HG03097 (cell line): Measurements from ENCODE around the gene TTC21A.

Source experiments
- ATAC-seq: cut with Tn5 transposase; IDR thresholded peaks from one replicate; pipeline ENCODE4 v1.9.1; 2021; ENCODE audit not compliant: unreplicated experiment, low FRiP score

Gene TTC21A

DNA sequence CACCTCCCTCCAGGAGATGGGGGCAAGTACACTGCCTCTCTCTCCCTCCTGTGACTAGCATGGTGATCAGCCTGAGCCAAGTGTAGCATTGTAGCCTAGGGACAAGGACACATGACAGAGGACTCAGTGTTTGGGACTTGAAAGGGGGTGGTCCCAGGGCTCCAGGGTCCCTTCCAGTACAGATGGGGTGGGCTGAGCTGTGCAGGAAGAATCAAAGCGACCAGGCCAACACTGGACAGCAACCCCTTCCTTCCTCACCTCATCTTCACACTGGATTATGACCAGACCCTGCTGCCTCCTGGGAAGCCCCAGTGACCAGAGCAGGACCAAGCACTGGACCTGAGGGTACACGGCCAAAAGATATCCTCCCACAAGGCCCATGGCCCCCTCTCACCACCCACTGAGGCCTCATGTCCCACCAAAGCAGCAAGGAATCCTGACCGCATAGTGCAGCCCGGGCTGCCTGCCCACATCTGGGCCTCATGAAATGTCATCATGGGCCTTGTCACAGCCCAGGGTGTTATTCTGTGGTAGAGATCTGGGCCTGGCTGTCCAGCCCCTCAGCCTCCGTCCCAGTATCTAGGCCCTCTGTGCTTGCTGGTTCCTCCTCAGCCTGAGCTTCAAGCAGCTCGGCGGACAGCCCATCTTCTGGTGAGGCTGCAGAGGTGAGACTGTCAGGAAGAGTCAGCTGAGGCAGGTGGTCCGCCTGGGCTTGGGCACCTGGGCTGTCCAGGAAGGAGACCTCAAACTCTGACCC lies 9.6 kb upstream of the TTC21A start:
- ATAC-seq, result no peak

DNA sequence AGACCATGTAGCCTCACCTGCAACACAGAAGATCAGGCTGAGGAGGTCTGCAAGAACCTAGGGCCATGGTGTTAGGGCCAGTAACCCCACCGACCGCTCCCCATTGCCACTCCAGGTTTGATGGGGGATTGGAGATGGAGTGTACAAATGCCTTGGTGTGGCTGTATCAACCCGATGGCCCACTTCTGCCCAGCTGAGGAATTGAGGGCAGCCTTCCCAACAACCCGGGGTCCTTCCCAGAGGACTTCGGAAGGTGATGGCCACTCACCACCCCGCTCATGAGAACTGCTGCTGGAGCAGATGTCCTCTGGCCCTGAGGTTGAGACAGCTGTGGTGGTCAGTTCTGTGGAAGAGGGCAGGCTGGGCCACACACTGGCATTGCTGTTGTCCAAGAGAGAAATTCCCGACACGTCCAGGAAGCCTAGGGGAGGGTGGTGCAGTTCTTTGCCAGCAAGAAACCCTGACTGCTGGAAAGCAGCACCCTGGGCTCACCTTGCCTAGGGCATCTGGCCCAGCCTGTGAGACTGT lies 8.9 kb upstream of the TTC21A start:
- ATAC-seq, result no peak

DNA sequence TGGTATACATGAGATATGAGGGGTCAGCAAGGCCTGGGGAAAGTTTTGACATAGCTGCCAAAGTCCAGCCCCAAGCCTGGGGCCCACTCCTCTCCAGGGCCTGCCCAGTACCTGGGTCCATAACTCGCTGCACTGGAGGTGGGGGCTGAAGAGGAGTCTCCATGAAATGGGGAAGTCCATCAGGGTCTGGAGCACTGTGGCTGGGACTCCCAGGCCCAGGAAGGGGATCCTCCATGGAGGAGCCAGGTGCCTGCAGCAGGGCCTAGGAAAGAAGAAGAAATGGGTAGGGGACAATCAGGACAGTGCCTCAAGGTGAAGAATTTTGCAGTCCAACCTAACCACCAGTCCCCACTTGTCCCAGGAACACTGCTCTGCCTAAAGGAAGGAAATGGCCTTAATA lies 8.2 kb upstream of the TTC21A start:
- ATAC-seq, result no peak

DNA sequence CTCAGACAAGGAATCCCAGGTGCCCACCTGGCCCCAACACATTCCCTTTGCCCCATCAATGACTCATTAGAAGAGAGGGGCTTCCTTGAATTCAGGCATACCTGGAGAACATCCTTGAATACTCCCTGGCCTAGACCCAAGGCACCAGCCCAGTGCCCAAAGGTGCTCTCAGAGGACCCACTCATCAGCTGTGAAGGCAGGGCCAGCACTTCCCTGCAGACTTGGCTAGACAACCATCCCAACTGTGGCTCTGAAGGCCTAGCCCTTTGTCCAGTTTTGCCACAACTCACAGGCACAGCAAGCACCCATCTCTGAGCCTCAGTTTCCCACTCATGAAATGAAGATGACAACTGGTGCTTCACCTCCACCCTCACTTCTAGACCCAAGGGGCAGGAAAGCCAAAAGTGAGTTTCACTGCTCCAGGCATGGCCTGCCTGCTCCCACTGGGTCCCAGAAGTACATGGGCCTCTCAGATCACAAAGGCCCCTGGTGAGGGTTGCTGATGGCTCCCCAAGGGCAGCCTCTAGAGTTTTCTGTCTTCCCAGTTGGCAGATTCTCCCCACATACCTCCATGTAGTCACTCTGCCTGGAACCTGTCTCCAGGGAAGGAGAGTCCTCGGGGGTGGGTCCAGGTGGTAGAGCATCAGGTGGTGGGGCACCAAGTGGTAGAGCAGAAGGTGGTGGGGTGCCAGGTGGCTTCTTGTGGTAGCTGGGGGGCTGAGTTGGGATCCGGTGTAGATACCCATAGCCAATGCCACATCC lies 7.6 kb upstream of the TTC21A start:
- ATAC-seq, result no peak

DNA sequence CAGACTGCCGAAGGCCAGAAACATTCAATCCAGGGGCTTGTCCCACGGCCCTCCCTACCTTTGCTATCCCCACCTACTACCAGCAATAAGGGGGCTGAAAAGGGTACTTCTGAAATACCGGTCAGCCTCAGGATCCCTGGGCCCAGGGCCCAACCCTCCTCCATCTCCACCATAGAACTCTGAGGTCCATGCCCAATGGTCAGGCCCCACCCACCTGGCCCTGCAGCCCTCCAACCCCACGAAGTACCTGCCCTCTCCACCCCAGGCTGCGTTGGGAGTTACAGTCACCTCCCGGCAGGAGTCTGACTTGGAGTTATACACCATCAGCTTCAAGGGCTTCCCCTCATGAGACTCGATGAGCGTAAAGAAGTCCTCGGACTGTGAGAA lies 7.0 kb upstream of the TTC21A start:
- no peak for ATAC-seq

DNA sequence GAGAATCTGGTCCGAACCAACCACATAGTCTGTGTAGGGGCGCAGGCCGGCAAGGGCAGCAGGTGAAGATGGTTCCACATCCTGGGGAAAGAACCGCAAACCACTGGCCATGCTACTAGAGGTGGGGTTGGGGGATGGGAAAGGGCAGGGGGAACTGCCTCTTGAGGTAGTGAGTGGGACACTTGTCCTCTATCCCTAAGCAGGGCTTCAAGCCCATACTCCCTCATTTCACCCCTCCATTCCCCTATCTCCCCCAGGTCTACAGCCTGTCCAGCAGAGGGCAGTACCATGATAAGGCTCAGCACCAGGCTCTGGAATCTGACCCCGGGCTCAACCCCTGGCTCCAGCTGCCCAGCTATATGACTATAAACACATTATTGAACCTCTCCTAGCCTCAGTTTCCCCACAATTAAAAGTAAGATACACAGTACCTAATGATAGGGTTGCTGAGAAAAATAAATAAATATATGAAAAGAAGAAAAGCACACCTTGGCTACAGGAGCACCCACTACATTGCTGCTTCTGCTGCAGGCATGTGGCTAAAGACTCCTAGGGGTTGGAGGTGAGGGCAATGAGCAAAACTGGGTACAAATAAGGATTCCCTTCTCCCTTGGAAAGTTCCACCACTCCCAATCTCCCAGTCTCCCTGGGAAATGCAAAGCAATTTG lies 6.3 kb upstream of the TTC21A start:
- no peak for ATAC-seq

DNA sequence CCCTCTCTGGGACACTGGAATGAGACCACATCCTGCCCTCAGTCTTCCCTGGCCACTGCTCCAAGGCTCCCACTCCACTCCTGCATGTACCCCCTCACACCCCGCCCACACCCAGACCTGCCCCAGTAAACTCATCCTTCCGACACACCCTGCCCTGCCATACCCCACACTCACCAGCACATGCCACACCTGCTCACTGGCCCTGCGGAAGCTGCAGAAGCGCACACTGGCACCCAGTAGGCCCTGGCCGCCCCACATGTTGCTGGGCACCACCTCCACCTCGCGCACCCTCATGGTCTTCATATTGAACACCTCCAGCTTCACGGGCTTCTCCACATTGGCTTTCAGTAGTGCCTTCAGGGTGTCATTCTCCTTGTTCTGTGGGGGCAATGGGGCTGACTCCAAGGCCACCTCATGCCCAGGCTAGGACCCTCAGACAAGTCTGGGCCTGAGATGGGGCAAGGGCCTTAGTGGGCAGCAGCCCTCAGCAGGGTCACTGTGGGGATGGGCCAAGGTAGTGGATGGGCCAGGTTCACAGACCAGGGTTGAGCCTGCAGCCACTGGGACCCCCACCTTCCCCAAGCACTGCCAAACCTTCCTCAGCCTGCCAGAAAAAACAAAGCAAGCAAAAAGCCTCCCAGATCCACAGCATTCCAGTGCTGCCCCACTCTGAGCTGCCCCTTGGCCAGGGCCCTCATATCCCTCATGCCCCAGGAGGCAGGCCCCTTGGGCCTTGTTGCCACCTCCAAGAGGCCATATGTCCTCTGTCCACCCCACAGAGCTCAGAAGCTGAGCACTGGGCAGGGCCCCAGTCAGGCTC lies 4.8 kb upstream of the TTC21A start:
- ATAC-seq, result no peak

DNA sequence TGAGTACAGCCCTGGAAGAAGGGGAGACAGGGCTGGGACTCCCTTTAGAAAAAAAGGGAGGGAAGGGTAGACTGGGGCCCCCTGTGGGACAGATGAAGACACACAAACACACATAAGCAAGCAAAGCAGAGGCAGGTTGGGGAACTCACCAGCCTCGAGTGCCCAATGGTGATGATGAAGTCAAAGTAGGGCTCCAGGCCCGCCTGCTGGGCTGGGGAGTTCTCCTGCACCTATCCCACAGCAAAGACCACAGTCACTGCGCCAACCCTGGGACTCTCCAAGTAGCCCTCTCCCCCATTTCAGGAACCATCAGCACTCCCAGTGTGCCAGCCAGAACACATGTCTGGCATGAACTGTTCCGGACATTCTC lies 4.2 kb upstream of the TTC21A start:
- no peak for ATAC-seq

DNA sequence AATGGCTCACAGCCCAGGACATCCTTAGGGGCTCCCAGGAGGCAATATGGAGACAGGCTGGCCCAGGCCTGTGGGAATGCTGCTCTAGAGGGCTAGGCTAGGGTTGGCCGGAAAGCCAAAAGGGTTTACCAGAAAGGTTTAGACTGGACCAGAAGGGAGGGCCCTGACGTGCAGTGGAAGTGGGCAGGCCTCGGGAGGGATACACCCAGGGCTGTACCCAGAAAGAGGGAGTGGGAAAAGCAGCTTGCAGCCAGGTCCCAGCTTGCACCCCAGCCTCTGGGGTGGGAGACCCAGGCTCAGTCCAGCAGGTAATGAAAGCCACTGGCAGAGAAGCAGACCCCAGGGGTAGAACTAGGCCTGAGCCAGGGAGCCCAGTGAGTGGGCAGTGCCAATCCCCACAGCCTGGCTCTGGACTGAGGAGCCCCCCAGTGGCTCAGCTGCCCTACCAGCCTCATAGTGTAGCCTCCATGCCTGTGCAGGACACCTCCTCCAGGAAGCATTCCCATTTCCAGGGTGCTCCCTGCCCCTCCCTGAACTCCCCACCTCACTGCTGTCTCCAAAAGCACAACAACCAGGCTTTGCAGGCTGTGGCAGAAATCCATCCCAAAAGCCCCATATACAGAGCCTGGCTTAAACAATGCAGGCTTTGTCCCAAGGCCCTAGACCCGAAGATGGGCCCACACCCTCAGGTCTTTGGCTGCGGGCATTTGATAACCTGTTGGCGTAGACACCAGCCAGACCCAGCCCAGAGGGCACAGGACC lies 3.5 kb upstream of the TTC21A start:
- no peak for ATAC-seq

DNA sequence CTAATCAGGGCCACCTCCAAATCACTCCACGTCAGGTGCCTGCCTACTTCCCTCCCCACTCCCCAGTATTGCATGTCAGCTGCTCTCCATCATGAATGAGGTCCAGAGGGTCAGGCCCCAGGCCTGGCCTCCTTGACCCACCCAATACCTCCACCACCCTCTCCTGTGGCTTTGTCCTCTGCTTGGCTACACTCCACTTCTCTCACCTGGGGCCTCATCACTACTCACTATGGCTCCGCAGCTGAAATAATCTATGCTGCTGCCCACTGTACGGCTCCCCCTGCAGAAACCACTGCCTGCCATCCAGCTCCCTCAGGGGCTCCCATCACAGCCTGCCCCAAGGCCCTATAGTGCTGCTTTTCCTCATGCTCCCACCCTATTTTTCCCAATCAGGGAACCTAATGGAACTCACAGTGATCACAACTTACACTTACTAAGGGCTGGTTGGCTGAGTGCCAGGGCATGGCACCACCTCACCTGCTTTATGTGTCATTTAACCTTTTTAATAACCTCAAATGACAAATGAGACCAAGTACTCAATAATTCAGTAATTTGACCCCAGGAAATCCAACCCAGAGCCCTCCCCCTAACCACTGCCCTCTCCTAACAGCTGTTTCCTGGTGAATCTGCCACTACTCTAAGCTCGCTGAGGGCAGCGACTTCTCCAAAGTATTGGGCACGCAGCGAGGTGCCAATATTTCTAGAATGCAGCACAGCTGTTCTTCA lies 2.4 kb upstream of the TTC21A start:
- ATAC-seq, result no peak

DNA sequence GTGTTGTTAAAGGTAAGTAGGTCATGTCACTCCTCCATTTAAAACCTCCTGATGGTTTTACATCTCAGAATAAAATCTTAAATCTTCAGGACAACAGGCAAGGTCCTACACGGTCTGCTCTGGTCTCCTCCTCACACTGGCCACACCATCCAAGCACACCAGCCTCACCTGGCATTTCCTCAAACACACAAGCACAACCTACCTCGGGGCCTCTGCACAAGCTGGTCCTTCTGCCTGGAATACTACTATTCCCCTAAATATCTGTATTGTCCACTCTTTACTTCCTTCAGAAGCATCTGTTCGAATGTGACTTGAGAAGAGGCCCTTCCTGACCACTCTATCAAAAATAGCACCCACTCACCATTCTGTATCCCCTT lies 1.8 kb upstream of the TTC21A start:
- ATAC-seq, result no peak

DNA sequence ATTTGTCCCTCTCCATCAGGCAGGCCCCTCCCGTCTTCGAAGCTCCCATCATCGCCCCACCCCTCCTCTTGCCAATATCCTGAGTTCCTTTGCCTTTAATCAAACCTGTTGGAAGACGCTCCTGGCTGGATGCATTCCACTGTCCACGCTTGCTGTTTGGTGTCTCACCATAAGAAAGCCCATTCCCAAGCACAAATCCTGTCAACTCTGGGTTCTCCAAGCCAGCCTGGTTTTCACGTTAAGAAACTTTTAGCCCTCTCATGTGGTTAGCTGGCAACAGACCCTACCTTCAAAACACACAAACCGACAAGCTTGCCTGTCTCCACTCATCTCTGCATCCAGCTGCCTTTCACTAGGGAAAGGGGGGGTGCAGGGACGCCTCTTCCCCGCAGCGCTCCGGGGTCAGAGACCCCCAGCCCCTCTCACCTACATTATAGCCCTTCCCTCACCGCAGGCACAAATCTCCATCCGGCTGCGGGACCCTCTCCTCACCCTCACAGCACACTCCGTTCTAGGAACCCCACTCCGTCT lies 1.1 kb upstream of the TTC21A start:
- no peak for ATAC-seq

DNA sequence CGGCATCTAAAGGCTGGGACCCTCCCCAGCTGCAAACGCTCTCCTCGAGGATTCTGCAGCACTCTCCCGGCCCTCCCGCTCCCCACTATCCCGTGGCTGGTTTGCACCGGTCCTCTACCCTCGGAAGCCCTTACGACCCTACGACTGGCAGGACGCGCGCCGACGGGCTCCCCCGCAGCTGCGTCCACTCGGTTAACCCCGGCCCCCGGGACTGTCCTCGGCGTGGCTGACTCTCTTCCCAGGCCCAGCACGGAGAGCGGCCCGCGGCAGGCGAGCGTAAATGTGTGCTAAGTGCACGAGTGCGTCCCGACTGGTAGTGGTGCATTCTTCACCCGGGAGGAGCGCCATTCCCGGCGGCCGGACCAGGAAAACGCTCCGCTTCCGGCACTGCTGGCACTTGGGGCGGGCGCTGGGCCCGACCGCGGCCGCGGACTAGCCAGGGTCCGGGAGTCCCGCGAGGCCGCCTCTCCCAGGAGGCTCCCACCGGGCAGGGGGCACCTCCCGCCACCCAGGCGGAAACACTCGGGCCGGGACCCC lies 561 bp upstream of the TTC21A start:
- ATAC-seq, result peak; percentile 9

DNA sequence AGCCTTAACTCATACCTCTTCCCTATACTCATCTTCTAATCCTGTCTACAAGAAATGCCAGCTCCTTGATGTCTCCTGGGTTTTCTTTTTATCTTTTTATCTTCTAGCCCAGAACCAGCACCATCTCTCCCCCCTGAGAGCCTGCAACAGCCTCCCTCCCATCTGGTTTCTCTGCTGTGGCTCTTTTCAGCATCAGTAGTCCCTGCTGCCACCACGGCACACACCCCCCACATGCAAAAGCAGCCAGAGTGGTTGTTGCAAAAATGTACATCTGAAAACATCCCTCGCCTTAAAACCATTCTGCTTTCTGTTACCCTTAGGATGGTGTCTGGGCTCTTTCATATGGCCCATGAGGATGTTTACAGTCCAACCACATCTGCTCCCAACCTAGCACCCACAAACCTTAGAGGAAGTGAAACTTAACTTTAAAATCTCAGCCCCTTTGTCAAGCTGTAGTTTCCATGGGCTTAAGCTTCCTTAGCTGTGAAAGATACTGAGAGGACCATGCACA lies 775 bp downstream of the TTC21A start:
- ATAC-seq, result peak; percentile 81

DNA sequence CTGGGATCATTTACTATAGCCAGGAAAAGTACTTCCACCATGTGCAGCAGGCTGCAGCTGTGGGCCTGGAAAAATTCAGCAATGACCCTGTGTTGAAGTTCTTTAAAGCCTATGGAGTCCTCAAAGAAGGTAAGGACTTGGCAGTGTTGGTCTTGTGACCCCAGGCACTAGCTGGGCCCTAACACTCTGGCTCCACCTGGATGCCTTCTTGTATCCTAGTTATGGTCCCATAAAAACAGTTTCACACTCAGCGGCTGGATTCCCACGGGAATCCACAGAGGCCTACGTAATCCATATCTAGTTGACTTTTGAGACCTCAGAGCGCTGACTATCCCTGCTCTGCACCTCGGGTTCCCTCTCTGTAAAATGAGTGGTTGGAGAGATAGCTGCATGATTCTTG lies 1.6 kb downstream of the TTC21A start:
- ATAC-seq, result no peak

DNA sequence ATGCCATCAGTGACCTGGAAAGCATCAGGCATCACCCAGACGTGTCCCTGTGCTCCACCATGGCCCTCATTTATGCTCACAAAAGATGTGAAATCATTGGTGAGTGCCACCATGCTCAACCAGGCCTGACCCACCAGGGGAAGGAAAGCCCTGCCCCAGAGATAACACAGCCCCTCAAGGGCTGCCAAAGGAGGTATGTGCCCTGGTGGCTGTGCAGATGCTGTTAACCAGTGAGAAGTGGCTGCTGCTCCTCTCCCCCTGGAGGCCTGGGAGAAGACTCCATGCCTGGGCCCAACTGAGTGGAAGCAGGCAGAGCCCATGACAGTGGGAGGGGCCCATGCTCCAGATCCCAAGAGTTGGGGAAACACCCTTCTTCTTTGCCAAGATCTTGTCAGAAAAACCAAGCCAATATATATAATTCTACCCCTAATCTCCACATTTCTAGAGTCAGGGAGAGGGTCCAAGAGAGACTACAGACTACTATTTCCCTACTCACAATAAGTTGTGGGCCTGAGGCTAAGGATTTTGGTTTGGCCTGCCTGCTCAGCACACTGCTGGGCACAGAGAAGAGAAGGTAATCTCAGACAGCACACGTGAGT lies 2.7 kb downstream of the TTC21A start:
- ATAC-seq, result no peak

DNA sequence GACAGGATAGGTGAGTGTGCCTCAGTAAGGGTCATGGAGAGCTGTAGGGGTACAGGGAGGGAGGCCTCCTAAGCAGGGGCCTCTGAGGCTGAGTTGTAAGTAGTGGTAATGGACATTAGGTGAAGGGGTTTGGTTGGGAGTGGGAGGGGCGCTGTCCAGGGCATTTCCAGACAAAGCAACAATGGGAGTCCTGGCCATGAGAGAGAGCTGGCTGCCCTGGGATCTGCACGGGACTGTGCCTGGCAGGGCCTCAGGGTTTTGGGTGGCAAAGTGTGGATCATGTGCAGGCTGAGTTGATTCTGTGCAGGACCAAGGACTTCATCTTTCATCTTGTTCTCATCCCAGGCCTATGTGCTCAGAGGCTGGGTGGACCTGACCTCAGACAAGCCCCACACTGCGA lies 4.6 kb downstream of the TTC21A start:
- no peak for ATAC-seq

DNA sequence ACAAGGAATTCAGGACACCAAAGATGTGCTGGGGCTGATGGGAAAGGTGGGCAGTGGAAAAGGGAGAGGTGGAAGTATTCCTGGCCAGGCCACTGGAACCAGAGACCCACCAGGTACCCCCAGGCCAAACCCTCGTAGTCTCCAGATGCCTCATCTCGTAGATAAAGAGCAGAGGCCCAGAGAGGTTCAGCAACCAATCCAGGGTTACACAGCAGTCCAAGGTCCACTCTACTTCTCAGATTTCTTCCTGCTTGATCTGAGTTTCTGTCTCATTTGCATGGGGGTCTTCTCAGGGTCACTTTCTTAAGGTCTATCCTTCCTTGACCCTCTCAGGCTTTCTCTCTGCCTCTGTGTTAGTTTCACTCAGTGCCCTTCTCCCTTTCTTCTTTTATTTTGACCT lies 5.1 kb downstream of the TTC21A start:
- no peak for ATAC-seq
